Sigmoid colon (tissue), 7 donors: ENCODE measurements around the gene CPNE1. TPM values are rescaled to one million over a fixed set of nuclear protein-coding genes. Genes with fewer than 3 reads are reported as not detected.

Source experiments
- DNase-seq: peaks from one replicate; pipeline ENCODE4 v3.0.0-alpha.2; 2019
- H3K27ac ChIP-seq, 4 donors: fragments of 200-600 bp; sonication (generic); one replicate each; pipeline ENCODE4 v1.5.1; 2016 to 2019; ENCODE audit warnings: mild to moderate bottlenecking in 1 of 4
- H3K27me3 ChIP-seq, 3 donors: fragments of 200-600 bp; sonication (generic); one replicate each; pipeline ENCODE4 v1.5.1; 2019; ENCODE audit warnings: mild to moderate bottlenecking in 1 of 3
- H3K36me3 ChIP-seq, 4 donors: fragments of 200-600 bp; sonication (generic); one replicate each; pipeline ENCODE4 v1.5.1; 2016 to 2019
- H3K4me1 ChIP-seq, 4 donors: fragments of 200-600 bp; sonication (generic); one replicate each; pipeline ENCODE4 v1.5.1; 2017 to 2019
- H3K4me3 ChIP-seq, 4 donors: fragments of 200-600 bp; sonication (generic); one replicate each; pipeline ENCODE4 v1.5.1; 2017 to 2019; ENCODE audit warnings: mild to moderate bottlenecking in 2 of 4, moderate library complexity in 1 of 4
- H3K9me3 ChIP-seq, 4 donors: fragments of 200-600 bp in 3 of 4; sonication (generic) in 3 of 4; one replicate each; pipeline versions ENCODE4 v1.5.1 to v1.6.1; 2013 to 2019
- CTCF ChIP-seq, 4 experiments: fragments of 450-650 bp in 3 of 4; fragments of 200-600 bp in 1 of 4; IDR thresholded peaks; one replicate each; pipeline ENCODE4 v1.5.1; 2016 to 2019; ENCODE audit warnings: antibody characterized with exemption in 4 of 4, mild to moderate bottlenecking in 3 of 4, moderate library complexity in 2 of 4
- EP300 ChIP-seq, 4 donors: sonication (generic); formaldehyde crosslinking; IDR thresholded peaks; one replicate each; pipeline ENCODE4 v1.6.1; 2017; ENCODE audit warnings: antibody characterized with exemption in 4 of 4
- POLR2A ChIP-seq, 2 donors: fragments of 450-650 bp; IDR thresholded peaks; one replicate each; pipeline ENCODE4 v1.6.1; 2016; ENCODE audit warnings: antibody characterized with exemption in 2 of 2, mild to moderate bottlenecking in 2 of 2, moderate library complexity in 2 of 2
- POLR2AphosphoS5 ChIP-seq, 4 donors: sonication (generic); formaldehyde crosslinking; IDR thresholded peaks; one replicate each; pipeline ENCODE4 v1.6.1; 2017; ENCODE audit warnings: antibody characterized with exemption in 4 of 4
- WGBS, 2 donors: extraction: QIAGEN DNeasy Blood & Tissue Kit; methylation state at CpG; one replicate each; pipeline ENCODE4 v1.1.7; 2013; 5-methylcytosine and 5-hydroxymethylcytosine counted together
- intact Hi-C: fragments of 100-400 bp; cut with DNase I; formaldehyde crosslinking; loops from one replicate; pipeline ENCODE4 v1.15.1; 2023
- polyA plus RNA-seq, 3 donors: library from polyadenylated mRNA; stranded (reverse); fragments of 200-250 nt; gene quantifications; one replicate each; pipeline ENCODE4 v1.2.3, GENCODE V29; 2013
- total RNA-seq, 4 donors: library from RNA; depleted of rRNA; stranded (reverse); fragments of >200 nt; gene quantifications; one replicate each; pipeline ENCODE4 v1.1.0, GENCODE V29; 2016
- donor health status: healthy with polysubstance abuse.
- donor health status: Bipolar disorder and iron deficiency.
- donor health status: healthy.

The CPNE1 gene
- total and polyA plus RNA-seq, 7 donors, result 56.5 to 156 (median 76.8) TPM

DNA sequence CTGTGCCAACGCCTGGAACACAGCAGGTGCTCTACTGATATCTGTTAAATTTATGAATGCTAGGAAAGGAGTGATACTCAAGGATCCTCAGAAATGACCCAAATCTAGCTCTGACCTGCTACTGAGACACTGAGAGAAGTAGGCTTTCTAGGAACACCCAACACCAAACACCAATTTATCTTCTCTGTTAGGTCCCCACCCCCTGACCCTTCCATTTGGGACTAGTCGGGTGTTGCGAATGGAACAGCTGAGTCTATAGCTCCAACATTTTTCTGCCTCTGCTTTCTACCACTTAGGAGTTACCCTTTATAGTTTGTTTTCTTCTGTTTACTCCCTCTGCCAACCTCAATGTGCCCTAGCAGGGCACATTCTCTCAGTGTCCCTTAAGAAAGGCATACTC lies 24.0 kb downstream of the CPNE1 start:
- intact Hi-C loops, result no loop called here
- no peak for TF ChIP-seq POLR2A (IDR thresholded peaks at IDR 0.05)
- no peak for TF ChIP-seq EP300 (IDR thresholded peaks at IDR 0.05)
- no peak for TF ChIP-seq CTCF (IDR thresholded peaks at IDR 0.05)
- TF ChIP-seq POLR2AphosphoS5 (IDR thresholded peaks at IDR 0.05), result no peak
- Histone ChIP-seq H3K4me3 (no peak overlapping the region), H3K27me3 (no peaks in the 10 kb centered on the region), H3K36me3 (no peaks in the 10 kb centered on the region), H3K27ac (no peak overlapping the region), H3K9me3 (no peaks in the 10 kb centered on the region), H3K4me1 (peaks cover 0 to 17% (median 9%) of the 10 kb centered on the region in 4 donors)
- no peak for DNase-seq
- 89 to 93% methylated on average over 3 of the region's 3 CpGs for WGBS, 2 donors

GRCh38 chr20:35638751-35639150 lies 25.9 kb downstream of the CPNE1 start:
- Histone ChIP-seq H3K27me3 (no peaks in the 10 kb centered on the region), H3K27ac (no peak overlapping the region), H3K4me3 (no peak overlapping the region), H3K36me3 (no peaks in the 10 kb centered on the region), H3K9me3 (no peaks in the 10 kb centered on the region), H3K4me1 (peaks cover 0 to 20% (median 8%) of the 10 kb centered on the region in 4 donors)
- DNase-seq, result no peak
- 65 to 69% methylated on average over 2 of the region's 2 CpGs for WGBS, 2 donors
- intact Hi-C loops, result no loop called here
- TF ChIP-seq EP300 (IDR thresholded peaks at IDR 0.05), result no peak
- TF ChIP-seq CTCF (IDR thresholded peaks at IDR 0.05), result no peak
- no peak for TF ChIP-seq POLR2A (IDR thresholded peaks at IDR 0.05)
- no peak for TF ChIP-seq POLR2AphosphoS5 (IDR thresholded peaks at IDR 0.05)

- H3K9me3 ChIP-seq, result no peaks in the 10 kb centered on the region
- H3K4me1 ChIP-seq, result peaks cover 0 to 20% (median 8%) of the 10 kb centered on the region in 4 donors
- intact Hi-C loops, result no loop called here
- H3K27ac ChIP-seq, result no peak overlapping the region
- TF ChIP-seq POLR2A (IDR thresholded peaks at IDR 0.05), result no peak
- TF ChIP-seq EP300 (IDR thresholded peaks at IDR 0.05), result no peak
- no peak for TF ChIP-seq POLR2AphosphoS5 (IDR thresholded peaks at IDR 0.05)
- TF ChIP-seq CTCF (IDR thresholded peaks at IDR 0.05), result no peak
- no peaks in the 10 kb centered on the region for H3K27me3 ChIP-seq
- 95 to 96% methylated on average over 6 of the region's 6 CpGs for WGBS, 2 donors
- no peak overlapping the region for H3K4me3 ChIP-seq
- DNase-seq, result no peak
- peaks cover 0 to 2% (median under 1%) of the 10 kb centered on the region in 4 donors for H3K36me3 ChIP-seq
Measured at GRCh38 chr20:35637276-35637675, 27.4 kb downstream of the CPNE1 start.

DNA sequence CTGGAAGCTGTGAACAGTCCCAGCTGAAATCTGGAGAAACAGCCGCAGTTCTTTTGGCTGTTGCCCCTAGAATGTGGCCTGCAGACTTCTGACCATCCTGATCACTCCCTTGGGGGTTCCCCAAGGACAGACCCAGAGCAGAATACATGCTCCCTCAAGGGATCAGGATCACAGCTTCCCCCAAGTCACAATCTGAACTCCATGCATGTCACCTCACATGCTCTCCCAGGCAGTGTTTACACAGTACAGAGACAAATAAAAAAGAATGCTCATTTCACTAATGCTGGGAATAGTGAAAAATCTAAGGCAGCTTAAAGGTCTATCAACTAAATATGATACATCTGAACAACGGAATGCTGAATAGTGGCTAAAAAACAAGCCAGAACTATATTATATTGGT lies 28.6 kb downstream of the CPNE1 start:
- no peak for TF ChIP-seq CTCF (IDR thresholded peaks at IDR 0.05)
- no peak for TF ChIP-seq POLR2AphosphoS5 (IDR thresholded peaks at IDR 0.05)
- no peak for TF ChIP-seq POLR2A (IDR thresholded peaks at IDR 0.05)
- TF ChIP-seq EP300 (IDR thresholded peaks at IDR 0.05), result no peak
- Histone ChIP-seq H3K4me1 (peaks cover 0 to 20% (median 8%) of the 10 kb centered on the region in 4 donors), H3K36me3 (peaks cover 0 to 14% (median 9%) of the 10 kb centered on the region in 4 donors), H3K4me3 (no peak overlapping the region), H3K27me3 (no peaks in the 10 kb centered on the region), H3K9me3 (no peaks in the 10 kb centered on the region), H3K27ac (no peak overlapping the region)
- 89 to 95% methylated on average over 2 of the region's 2 CpGs for WGBS, 2 donors
- intact Hi-C loops, result no loop called here
- no peak for DNase-seq

DNA sequence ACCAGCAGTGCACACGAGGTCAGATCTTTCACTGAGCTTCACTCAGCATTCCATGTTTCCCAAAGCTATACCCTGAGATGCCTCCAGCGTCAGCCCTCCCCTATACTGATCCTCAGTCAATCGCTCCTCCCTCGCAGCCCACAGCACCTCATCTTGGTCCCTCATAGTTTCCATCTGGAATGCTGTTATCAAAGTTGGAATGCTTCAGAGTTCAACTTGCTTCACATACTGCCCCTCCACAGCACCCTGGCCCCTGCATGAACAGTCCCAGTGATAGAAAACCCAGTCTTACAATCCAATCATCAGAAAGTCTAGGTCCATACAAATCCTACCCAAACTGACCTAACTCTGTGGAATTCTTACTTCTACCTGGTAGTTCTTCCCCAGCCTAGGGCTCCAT lies 29.0 kb downstream of the CPNE1 start:
- Histone ChIP-seq H3K4me1 (peaks cover 0 to 20% (median 6%) of the 10 kb centered on the region in 4 donors), H3K4me3 (no peak overlapping the region), H3K27me3 (no peaks in the 10 kb centered on the region), H3K36me3 (peaks cover 4 to 19% (median 13%) of the 10 kb centered on the region in 4 donors), H3K27ac (no peak overlapping the region), H3K9me3 (no peaks in the 10 kb centered on the region)
- intact Hi-C loops, result no loop called here
- DNase-seq, result no peak
- TF ChIP-seq CTCF (IDR thresholded peaks at IDR 0.05), result no peak
- 92 to 94% methylated on average over 4 of the region's 4 CpGs for WGBS, 2 donors
